Breast epithelium (tissue), 4 donors: ENCODE results near the gene PFAS. TPM values are rescaled to one million over a fixed set of nuclear protein-coding genes. Genes with fewer than 3 reads are reported as not detected.

ENCODE experiments used
- DNase-seq, 2 donors: peaks; one replicate each; pipeline ENCODE4 v3.0.0-alpha.2; 2019; ENCODE audit warnings: low spot score in 2 of 2
- H3K27ac ChIP-seq, 2 donors: fragments of 200-600 bp; sonication (generic) in 1 of 2; one replicate each; pipeline ENCODE4 v1.5.1; 2016 to 2019; ENCODE audit warnings: mild to moderate bottlenecking in 1 of 2
- H3K27me3 ChIP-seq, 2 donors: fragments of 200-600 bp; sonication (generic) in 1 of 2; one replicate each; pipeline versions ENCODE4 v1.5.1 to v1.6.0; 2017 to 2019; ENCODE audit warnings: control low read depth in 1 of 2, mild to moderate bottlenecking in 1 of 2
- H3K36me3 ChIP-seq: fragments of 200-600 bp; one replicate; pipeline ENCODE4 v1.5.1; 2019
- H3K4me1 ChIP-seq, 2 donors: fragments of 200-600 bp; sonication (generic); one replicate each; pipeline ENCODE4 v1.5.1; 2016 to 2019; ENCODE audit warnings: control low read depth in 1 of 2
- H3K4me3 ChIP-seq, 3 donors: fragments of 200-600 bp; sonication (generic); 1 replicate in 2 of 3; 2 replicates in 1 of 3; pipeline ENCODE4 v1.5.1; 2016 to 2019; ENCODE audit warnings: mild to moderate bottlenecking in 3 of 3, moderate library complexity in 2 of 3
- H3K9me3 ChIP-seq, 2 donors: fragments of 200-600 bp; sonication (generic) in 1 of 2; one replicate each; pipeline ENCODE4 v1.5.1; 2016 to 2019; ENCODE audit warnings: control low read depth in 1 of 2
- CTCF ChIP-seq, 3 donors: fragments of 450-650 bp; IDR thresholded peaks; one replicate each; pipeline ENCODE4 v1.5.1; 2016 to 2017; ENCODE audit warnings: antibody characterized with exemption in 3 of 3, mild to moderate bottlenecking in 3 of 3, moderate library complexity in 3 of 3
- POLR2A ChIP-seq: fragments of 450-650 bp; IDR thresholded peaks from one replicate; pipeline ENCODE4 v1.6.1; 2016; ENCODE audit warnings: antibody characterized with exemption, mild to moderate bottlenecking, moderate library complexity
- POLR2AphosphoS5 ChIP-seq, 3 donors: sonication (generic); formaldehyde crosslinking; IDR thresholded peaks; one replicate each; pipeline ENCODE4 v1.6.1; 2017; ENCODE audit warnings: antibody characterized with exemption in 3 of 3
- intact Hi-C: fragments of 100-400 bp; cut with DNase I; formaldehyde crosslinking; loops from one replicate; pipeline ENCODE4 v1.15.1; 2023; ENCODE audit warnings: low total_unique reads
- total RNA-seq, 3 donors: library from RNA; depleted of rRNA; stranded (reverse); fragments of >200 nt; gene quantifications; one replicate each; pipeline ENCODE4 v1.1.0, GENCODE V29; 2016

PFAS gene
- total RNA-seq, 3 donors from 2014 or later: 10.2 to 23.6 (median 18.7) TPM

- intact Hi-C loops: no loop called here
- DNase-seq: no peak
- no peaks in the 10 kb centered on the region for H3K9me3 ChIP-seq
These were observed 38.7 kb downstream of the PFAS start for GRCh38 chr17:8287651-8288335.

GRCh38 chr17:8288336-8289102, 39.4 kb downstream of the PFAS start, which contains the start of gene RANGRF:
Gene RANGRF, plus strand, starts transcription at chr17:8288670. Its CDS starts 119 bp downstream, at chr17:8288789.
- peak within 1 kb of the TSS; percentile 80 to 84 (median 80) for H3K4me3 ChIP-seq
- intact Hi-C loops: no loop called here
- no peaks in the 10 kb centered on the region for H3K27me3 ChIP-seq
- DNase-seq: peak; percentile 83 to 92
- no peaks in the 10 kb centered on the region for H3K36me3 ChIP-seq
- peak within 1 kb of the TSS; percentile 94 to 96 for H3K27ac ChIP-seq
- H3K4me1 ChIP-seq: no peaks in the 10 kb centered on the region
- TF ChIP-seq CTCF (IDR thresholded peaks at IDR 0.05) (no peak), POLR2A (peak; percentile 36), POLR2AphosphoS5 (IDR thresholded peaks at IDR 0.05) (peak; percentile 66 to 68 (median 67))
- no peaks in the 10 kb centered on the region for H3K9me3 ChIP-seq

More at GRCh38 chr17:8287651-8288335, 38.7 kb downstream of the PFAS start:
- Histone ChIP-seq H3K36me3 (no peaks in the 10 kb centered on the region), H3K4me1 (no peaks in the 10 kb centered on the region), H3K4me3 (peak overlapping the region; percentile 80 to 84 (median 80)), H3K27me3 (no peaks in the 10 kb centered on the region), H3K27ac (peak overlapping the region; percentile 94 to 96)
- no peak for TF ChIP-seq POLR2AphosphoS5 (IDR thresholded peaks at IDR 0.05)
- TF ChIP-seq CTCF (IDR thresholded peaks at IDR 0.05): no peak
- TF ChIP-seq POLR2A: no peak

GRCh38 chr17:8289103-8289397, 40.0 kb downstream of the PFAS start:
- Histone ChIP-seq H3K27me3 (no peaks in the 10 kb centered on the region), H3K36me3 (no peaks in the 10 kb centered on the region), H3K27ac (peak overlapping the region; percentile 94 to 96), H3K4me1 (no peaks in the 10 kb centered on the region), H3K4me3 (peak overlapping the region; percentile 80 to 84 (median 80)), H3K9me3 (no peaks in the 10 kb centered on the region)
- no peak for DNase-seq
- no peak for TF ChIP-seq CTCF (IDR thresholded peaks at IDR 0.05)
- no peak for TF ChIP-seq POLR2AphosphoS5 (IDR thresholded peaks at IDR 0.05)
- no peak for TF ChIP-seq POLR2A
- intact Hi-C loops: no loop called here

GRCh38 chr17:8290043-8290442, 41.0 kb downstream of the PFAS start:
- no peaks in the 10 kb centered on the region for H3K36me3 ChIP-seq
- no peaks in the 10 kb centered on the region for H3K27me3 ChIP-seq
- no peak for DNase-seq
- H3K4me3 ChIP-seq: no peak overlapping the region
- no peaks in the 10 kb centered on the region for H3K4me1 ChIP-seq
- H3K9me3 ChIP-seq: no peaks in the 10 kb centered on the region
- no peak overlapping the region for H3K27ac ChIP-seq
- TF ChIP-seq POLR2AphosphoS5 (IDR thresholded peaks at IDR 0.05) (no peak), CTCF (IDR thresholded peaks at IDR 0.05) (no peak), POLR2A (no peak)
- intact Hi-C loops: loop anchor here (5.0 kb wide), 1 partner anchor 167 kb away; no protein-coding TSS in a partner anchor
